H9 (cell line): Measurements from ENCODE around the gene CD59. TPM values are rescaled to one million over a fixed set of nuclear protein-coding genes. Genes with fewer than 3 reads are reported as not detected.
A peak's percentile ranks its signal among the peaks of the same experiment; 100 is the strongest.

Experiments
- DNase-seq: peaks from one replicate; pipeline ENCODE4 v3.0.0-alpha.2; 2017
- H2AFZ ChIP-seq: one replicate; pipeline ENCODE4 v1.6.1; 2013; ENCODE audit warnings: mild to moderate bottlenecking, low read length, control low read depth, moderate library complexity
- H2AK5ac ChIP-seq: 2 replicates; pipeline ENCODE4 v1.6.1; 2013; ENCODE audit warnings: low read length, control low read depth, mixed read lengths; ENCODE audit not compliant: insufficient read length
- H2BK120ac ChIP-seq: one replicate; pipeline ENCODE4 v1.6.1; 2013; ENCODE audit warnings: low read depth, mild to moderate bottlenecking, low read length, control low read depth, inconsistent platforms; ENCODE audit not compliant: poor library complexity, severe bottlenecking
- H2BK12ac ChIP-seq: 2 replicates; pipeline ENCODE4 v1.6.1; 2013; ENCODE audit warnings: low read length, control low read depth, mixed read lengths, low read depth; ENCODE audit not compliant: insufficient read length
- H2BK15ac ChIP-seq: 2 replicates; pipeline ENCODE4 v1.6.1; 2013; ENCODE audit warnings: low read depth, low read length, control low read depth
- H2BK20ac ChIP-seq: one replicate; pipeline ENCODE4 v1.6.1; 2013; ENCODE audit warnings: low read depth, mild to moderate bottlenecking, low read length, control low read depth, inconsistent platforms; ENCODE audit not compliant: poor library complexity, severe bottlenecking
- H2BK5ac ChIP-seq: 2 replicates; pipeline ENCODE4 v1.6.1; 2013; ENCODE audit warnings: low read length, control low read depth, mixed read lengths; ENCODE audit not compliant: insufficient read length
- H3K14ac ChIP-seq: 2 replicates; pipeline ENCODE4 v1.6.1; 2013; ENCODE audit warnings: low read length, control low read depth; ENCODE audit not compliant: insufficient read depth
- H3K18ac ChIP-seq: 2 replicates; pipeline ENCODE4 v1.6.1; 2013; ENCODE audit warnings: low read depth, mild to moderate bottlenecking, mixed read lengths, low read length, control low read depth; ENCODE audit not compliant: insufficient read length
- H3K23ac ChIP-seq: 2 replicates; pipeline ENCODE4 v1.6.1; 2013; ENCODE audit warnings: low read length, control low read depth, mixed read lengths, low read depth; ENCODE audit not compliant: insufficient read length
- H3K23me2 ChIP-seq: 2 replicates; pipeline ENCODE4 v1.6.1; 2013; ENCODE audit warnings: low read depth, mild to moderate bottlenecking, mixed read lengths, low read length, control low read depth; ENCODE audit not compliant: insufficient read length, poor library complexity, severe bottlenecking
- H3K27ac ChIP-seq: 2 replicates; pipeline ENCODE4 v1.5.1; 2013; ENCODE audit warnings: low read length, control low read depth, mixed read lengths, low read depth; ENCODE audit not compliant: insufficient read length
- H3K27me3 ChIP-seq: 2 replicates; pipeline ENCODE4 v1.6.1; 2013; ENCODE audit warnings: low read length, control low read depth, inconsistent platforms; ENCODE audit not compliant: insufficient read depth
- H3K4ac ChIP-seq: 2 replicates; pipeline ENCODE4 v1.6.1; 2013; ENCODE audit warnings: low read depth, mild to moderate bottlenecking, control low read depth, inconsistent platforms, low read length, moderate library complexity
- H3K4me1 ChIP-seq: 2 replicates; pipeline ENCODE4 v1.6.1; 2013; ENCODE audit warnings: low read length, control low read depth, inconsistent platforms; ENCODE audit not compliant: insufficient read depth
- H3K4me2 ChIP-seq: 2 replicates; pipeline ENCODE4 v1.6.1; 2013; ENCODE audit warnings: low read length, control low read depth, mixed read lengths; ENCODE audit not compliant: insufficient read length, insufficient read depth
- H3K56ac ChIP-seq: 2 replicates; pipeline ENCODE4 v1.6.1; 2013; ENCODE audit warnings: low read depth, mild to moderate bottlenecking, mixed read lengths, low read length, control low read depth; ENCODE audit not compliant: insufficient read length
- H3K79me1 ChIP-seq: 2 replicates; pipeline ENCODE4 v1.6.1; 2013; ENCODE audit warnings: low read depth, mild to moderate bottlenecking, moderate library complexity, low read length, control low read depth, inconsistent platforms; ENCODE audit not compliant: insufficient read depth, poor library complexity, severe bottlenecking
- H3K79me2 ChIP-seq: 2 replicates; pipeline ENCODE4 v1.6.1; 2013; ENCODE audit warnings: low read length, control low read depth, inconsistent platforms; ENCODE audit not compliant: insufficient read depth
- H3K9ac ChIP-seq: 2 replicates; pipeline ENCODE4 v1.6.1; 2013; ENCODE audit warnings: low read length, control low read depth, mixed read lengths; ENCODE audit not compliant: insufficient read length; ENCODE audit errors: extremely low read depth
- H3K9me3 ChIP-seq: one replicate; pipeline ENCODE4 v1.6.1; 2013; ENCODE audit warnings: low read depth, low read length, inconsistent platforms; ENCODE audit not compliant: control insufficient read depth
- H3T11ph ChIP-seq: one replicate; pipeline ENCODE4 v1.6.1; 2013; ENCODE audit warnings: mild to moderate bottlenecking, low read length, control low read depth, inconsistent platforms
- H4K20me1 ChIP-seq: one replicate; pipeline ENCODE4 v1.6.1; 2013; ENCODE audit not compliant: control insufficient read depth, insufficient read length, insufficient read depth
- H4K5ac ChIP-seq: 2 replicates; pipeline ENCODE4 v1.6.1; 2013; ENCODE audit warnings: low read depth, mild to moderate bottlenecking, mixed read lengths, low read length, control low read depth; ENCODE audit not compliant: insufficient read length
- H4K8ac ChIP-seq: replicated peaks from 2 replicates; pipeline ENCODE4 v1.6.1; 2013; ENCODE audit warnings: low read length, control low read depth, mixed read lengths, low read depth; ENCODE audit not compliant: insufficient read length
- H4K91ac ChIP-seq: 2 replicates; pipeline ENCODE4 v1.6.1; 2013; ENCODE audit warnings: low read depth, mild to moderate bottlenecking, moderate library complexity, mixed read lengths, low read length, control low read depth; ENCODE audit not compliant: insufficient read length
- H3K27ac Mint-ChIP-seq, 3 experiments: 2 replicates in 2 of 3; 3 replicates in 1 of 3; pipeline ENCODE4 v1.8.0; 2020 to 2021; ENCODE audit warnings: mixed read lengths in 3 of 3, mild to moderate bottlenecking in 1 of 3, moderate library complexity in 1 of 3
- H3K27me3 Mint-ChIP-seq: 2 replicates; pipeline ENCODE4 v1.8.0; 2021; ENCODE audit warnings: low read depth, mild to moderate bottlenecking, moderate library complexity, mixed read lengths
- H3K36me3 Mint-ChIP-seq, 3 experiments: 2 replicates in 2 of 3; 3 replicates in 1 of 3; pipeline ENCODE4 v1.8.0; 2020 to 2021; ENCODE audit warnings: low read depth in 3 of 3, mixed read lengths in 3 of 3; ENCODE audit not compliant: insufficient read depth in 1 of 3
- H3K4me1 Mint-ChIP-seq, 2 experiments: 2 replicates each; pipeline ENCODE4 v1.8.0; 2020; ENCODE audit warnings: mixed read lengths in 2 of 2
- H3K4me3 Mint-ChIP-seq, 2 experiments: 2 replicates in 1 of 2; 3 replicates in 1 of 2; pipeline ENCODE4 v1.8.0; 2020 to 2021; ENCODE audit warnings: mild to moderate bottlenecking in 2 of 2, mixed read lengths in 2 of 2, moderate library complexity in 1 of 2
- H3K9me3 Mint-ChIP-seq, 2 experiments: 2 replicates in 1 of 2; 3 replicates in 1 of 2; pipeline ENCODE4 v1.8.0; 2020; ENCODE audit warnings: mild to moderate bottlenecking in 2 of 2, mixed read lengths in 2 of 2, moderate library complexity in 1 of 2
- whole genome bisulfite sequencing: extraction: QIAGEN DNeasy Blood & Tissue Kit; methylation state at CpG from one replicate; pipeline ENCODE4 v1.1.7; 2013; ENCODE audit warnings: missing lambda C conversion rate, low lambda C conversion rate, mixed read lengths; ENCODE audit not compliant: insufficient read length; ENCODE audit errors: extremely low coverage; 5-methylcytosine and 5-hydroxymethylcytosine counted together
- total RNA-seq: library from RNA; stranded (reverse); gene quantifications from 2 replicates; pipeline ENCODE4 v1.2.1, GENCODE V29; 2021
- TF ChIP-seq, protein P1 (sequence below): fragments of 200-600 bp; sonication (generic); conservative IDR thresholded peaks from 3 replicates; pipeline ENCODE4 v1.8.0; 2021; ENCODE audit warnings: antibody characterized with exemption, mild to moderate bottlenecking

The CD59 gene
- total RNA-seq, 1 experiment from 2014 or later = 91.5 TPM

GRCh38 chr11:33743291-33743690 is 7.1 kb upstream of the CD59 start:
- H3K23me2 ChIP-seq = no peaks in the 10 kb centered on the region
- Mint-ChIP-seq H3K4me1 (no peaks in the 10 kb centered on the region), H3K9me3 (no peaks in the 10 kb centered on the region; a peak in 1 of 5 replicates), H3K36me3 (no peaks in the 10 kb centered on the region), H3K27me3 (no peaks in the 10 kb centered on the region), H3K27ac (peak overlapping the region in 1 of 3 experiments; percentile 45; a peak in 1 of 7 replicates), H3K4me3 (no peak overlapping the region)
- no peak overlapping the region for H3K14ac ChIP-seq
- no peak overlapping the region for H2AK5ac ChIP-seq
- WGBS = no CpG with 5 or more reads among the region's 5 CpGs
- no peak overlapping the region for H4K91ac ChIP-seq
- no peak overlapping the region for H2AFZ ChIP-seq
- H3K27ac ChIP-seq = no peak overlapping the region
- no peaks in the 10 kb centered on the region for H3K9me3 ChIP-seq
- H2BK5ac ChIP-seq = no peak overlapping the region
- no peaks in the 10 kb centered on the region for H4K20me1 ChIP-seq
- no peak overlapping the region for H3K4ac ChIP-seq
- H2BK120ac ChIP-seq = no peak overlapping the region
- H2BK20ac ChIP-seq = no peak overlapping the region
- H3K23ac ChIP-seq = no peak overlapping the region
- H4K5ac ChIP-seq = no peak overlapping the region
- no peaks in the 10 kb centered on the region for H3K27me3 ChIP-seq
- TF ChIP-seq, protein P1, sequence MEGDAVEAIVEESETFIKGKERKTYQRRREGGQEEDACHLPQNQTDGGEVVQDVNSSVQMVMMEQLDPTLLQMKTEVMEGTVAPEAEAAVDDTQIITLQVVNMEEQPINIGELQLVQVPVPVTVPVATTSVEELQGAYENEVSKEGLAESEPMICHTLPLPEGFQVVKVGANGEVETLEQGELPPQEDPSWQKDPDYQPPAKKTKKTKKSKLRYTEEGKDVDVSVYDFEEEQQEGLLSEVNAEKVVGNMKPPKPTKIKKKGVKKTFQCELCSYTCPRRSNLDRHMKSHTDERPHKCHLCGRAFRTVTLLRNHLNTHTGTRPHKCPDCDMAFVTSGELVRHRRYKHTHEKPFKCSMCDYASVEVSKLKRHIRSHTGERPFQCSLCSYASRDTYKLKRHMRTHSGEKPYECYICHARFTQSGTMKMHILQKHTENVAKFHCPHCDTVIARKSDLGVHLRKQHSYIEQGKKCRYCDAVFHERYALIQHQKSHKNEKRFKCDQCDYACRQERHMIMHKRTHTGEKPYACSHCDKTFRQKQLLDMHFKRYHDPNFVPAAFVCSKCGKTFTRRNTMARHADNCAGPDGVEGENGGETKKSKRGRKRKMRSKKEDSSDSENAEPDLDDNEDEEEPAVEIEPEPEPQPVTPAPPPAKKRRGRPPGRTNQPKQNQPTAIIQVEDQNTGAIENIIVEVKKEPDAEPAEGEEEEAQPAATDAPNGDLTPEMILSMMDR = no peak
- no peaks in the 10 kb centered on the region for H3K79me2 ChIP-seq
- no peak overlapping the region for H3T11ph ChIP-seq
- H2BK15ac ChIP-seq = no peak overlapping the region
- no peak overlapping the region for H3K56ac ChIP-seq
- H3K18ac ChIP-seq = no peak overlapping the region
- no peak overlapping the region for H4K8ac ChIP-seq
- no peaks in the 10 kb centered on the region for H3K79me1 ChIP-seq
- DNase-seq = no peak
- no peak overlapping the region for H3K9ac ChIP-seq
- H2BK12ac ChIP-seq = no peak overlapping the region
- no peaks in the 10 kb centered on the region for H3K4me1 ChIP-seq
- H3K4me2 ChIP-seq = no peak overlapping the region
